ENCODE data around the gene MAST4.
"Not testable (repeated sequence)": the region's sequence is repeated elsewhere in the genome, so short reads cannot be mapped to it uniquely, and the experiment has no call there.

The MAST4 gene

GRCh38 chr5:67163863-67164595 is 567.8 kb downstream of the MAST4 start:
- DNase-seq (ENCODE audit: low read depth), result no peak

- no peak for DNase-seq (ENCODE audit: low read depth)
Observed at GRCh38 chr5:67164856-67165525, 568.8 kb downstream of the MAST4 start.

- DNase-seq (ENCODE audit: low read depth), result peak; percentile 61
Observed at GRCh38 chr5:67165526-67166459, 569.6 kb downstream of the MAST4 start.

GRCh38 chr5:67166460-67167285 is 570.5 kb downstream of the MAST4 start:
- DNase-seq (ENCODE audit: low read depth), result peak; percentile 45

DNA sequence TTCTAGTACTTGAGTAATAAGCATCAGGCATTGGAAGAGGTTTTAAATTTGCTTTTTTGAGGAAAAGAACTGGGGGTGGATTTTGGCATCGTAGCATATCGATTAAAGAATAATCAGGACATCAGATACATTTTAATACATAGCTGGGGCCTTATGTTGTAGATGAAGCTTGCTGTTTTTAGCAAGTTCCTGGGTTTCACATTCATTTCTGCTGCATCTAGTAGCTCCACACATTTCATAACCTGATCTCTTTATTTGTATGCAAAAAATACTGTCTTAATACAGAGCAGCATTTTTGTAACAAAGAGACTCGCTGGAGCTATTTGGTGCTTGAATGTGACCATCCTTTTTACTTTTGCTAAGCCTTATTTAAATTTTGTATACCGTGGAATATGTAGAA is 571.9 kb downstream of the MAST4 start:
- no peak for DNase-seq (ENCODE audit: low read depth)

DNA sequence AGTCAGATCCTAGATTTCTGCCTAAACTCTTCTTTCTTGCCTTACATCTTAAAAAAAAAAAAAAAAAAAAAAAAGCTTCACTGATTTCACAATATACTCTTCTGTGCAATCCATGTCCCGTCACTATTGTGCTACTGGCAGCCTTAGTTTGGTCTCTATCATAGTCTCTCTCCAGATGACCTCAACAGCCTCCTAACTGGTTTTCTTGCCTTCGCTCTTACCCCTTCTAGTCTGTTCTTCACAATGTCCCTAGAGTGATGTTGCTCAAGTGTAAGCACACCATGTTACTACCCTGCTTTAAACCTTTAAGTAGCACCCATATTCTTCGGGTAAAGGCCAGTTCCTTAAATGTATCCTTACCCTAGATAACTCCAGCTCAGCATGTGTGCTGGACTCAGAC is 574.6 kb downstream of the MAST4 start:
- no peak for DNase-seq (ENCODE audit: low read depth)

DNA sequence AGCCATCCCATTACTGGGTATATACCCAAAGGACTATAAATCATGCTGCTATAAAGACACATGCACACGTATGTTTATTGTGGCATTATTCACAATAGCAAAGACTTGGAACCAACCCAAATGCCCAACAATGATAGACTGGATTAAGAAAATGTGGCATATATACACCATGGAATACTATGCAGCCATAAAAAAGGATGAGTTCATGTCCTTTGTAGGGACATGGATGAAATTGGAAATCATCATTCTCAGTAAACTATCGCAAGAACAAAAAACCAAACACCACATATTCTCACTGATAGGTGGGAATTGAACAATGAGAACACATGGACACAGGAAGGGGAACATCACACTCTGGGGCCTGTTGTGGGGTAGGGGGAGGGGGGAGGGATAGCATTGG is 577.2 kb downstream of the MAST4 start:
- not testable (repeated sequence) for DNase-seq (ENCODE audit: low read depth)

DNA sequence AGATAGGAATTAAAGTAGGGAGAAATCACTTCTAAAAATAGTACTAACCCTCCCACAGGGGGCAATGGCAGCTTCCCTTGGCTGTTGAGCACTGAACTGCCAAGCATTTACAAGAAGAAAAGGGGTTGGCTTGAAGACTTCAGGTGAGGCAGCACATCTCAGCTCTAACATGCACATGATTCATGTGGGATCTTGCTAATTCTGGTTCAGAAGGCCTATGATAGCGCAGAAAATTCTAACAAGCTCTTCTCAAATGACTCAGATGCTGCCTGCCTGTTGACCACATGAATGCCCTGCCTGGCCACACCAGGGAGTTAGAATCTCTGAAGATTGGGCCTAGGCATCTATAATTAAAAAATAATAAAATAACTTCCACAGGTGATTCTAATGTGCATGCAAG is 577.8 kb downstream of the MAST4 start:
- DNase-seq (ENCODE audit: low read depth), result no peak

- DNase-seq (ENCODE audit: low read depth), result no peak
Observed at GRCh38 chr5:67176936-67177335, 580.7 kb downstream of the MAST4 start.

DNA sequence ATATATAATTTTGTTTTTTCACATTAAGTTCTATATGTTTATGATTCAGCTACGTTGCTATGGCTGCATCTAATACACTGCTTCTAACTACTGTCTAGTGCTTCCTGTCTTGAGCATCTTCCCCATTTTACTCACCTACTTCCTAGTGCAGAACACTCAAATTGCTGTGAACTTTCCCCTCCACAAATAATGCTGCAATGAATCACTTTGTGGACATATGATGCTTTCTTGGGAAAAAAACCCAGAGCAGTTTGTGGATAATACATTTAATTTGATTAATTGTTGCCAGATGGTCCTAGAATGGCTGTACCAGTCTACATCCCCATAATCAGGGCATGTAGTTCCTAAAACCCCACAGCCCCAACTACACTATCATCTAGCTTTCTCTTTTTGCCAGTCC is 581.9 kb downstream of the MAST4 start:
- no peak for DNase-seq (ENCODE audit: low read depth)

DNA sequence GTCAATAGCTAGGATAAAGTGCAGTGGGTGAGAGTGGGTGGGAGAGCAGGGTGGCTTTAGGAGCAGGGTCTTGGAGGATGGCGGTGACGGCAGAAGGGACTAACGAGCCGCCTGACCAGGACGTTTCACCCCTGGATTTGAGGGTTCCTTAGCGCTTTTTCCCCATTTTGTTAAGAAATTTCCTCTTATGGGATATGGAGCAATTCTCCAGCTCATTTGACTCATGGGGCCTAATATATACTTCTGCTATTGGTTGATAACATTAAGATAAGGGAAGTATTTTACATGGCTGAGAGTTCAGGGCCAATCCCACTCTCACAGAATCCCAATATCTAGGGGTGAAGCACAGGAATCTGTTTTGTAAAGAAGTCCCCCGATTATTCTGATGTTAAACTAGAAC is 582.8 kb downstream of the MAST4 start:
- DNase-seq (ENCODE audit: low read depth), result no peak

DNA sequence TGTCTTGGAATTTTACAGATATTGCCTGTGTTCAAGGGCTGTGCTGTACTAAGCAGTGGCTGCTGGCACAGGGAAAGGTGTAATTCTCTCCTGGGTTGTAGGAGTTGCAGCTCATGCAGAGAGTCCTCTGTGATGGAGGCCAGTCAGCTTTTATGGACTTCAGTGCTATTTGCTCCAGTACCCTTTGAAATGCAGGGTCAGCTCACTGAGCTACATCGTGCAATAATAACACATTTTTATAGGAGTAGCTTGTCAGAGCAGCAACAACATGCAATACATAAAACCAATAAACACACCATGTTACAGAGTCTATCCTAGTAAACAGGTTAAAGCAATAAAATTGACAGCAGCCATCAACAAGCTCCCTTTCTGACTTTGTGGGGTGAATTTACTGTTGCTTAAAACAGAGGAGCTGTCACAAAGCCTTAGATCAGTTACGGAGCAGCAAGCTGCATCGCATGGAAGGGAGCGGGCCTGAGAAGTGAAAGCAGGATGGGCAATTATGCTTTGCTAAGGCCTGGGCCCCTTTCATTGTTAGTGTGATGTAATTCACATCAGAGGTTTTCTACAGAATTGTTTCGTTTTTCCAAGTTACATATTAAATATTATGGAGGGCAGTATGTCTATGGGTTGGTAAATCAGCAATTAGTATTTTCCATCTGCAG is 583.6 kb downstream of the MAST4 start:
- no peak for DNase-seq (ENCODE audit: low read depth)

GRCh38 chr5:67181648-67182221 is 585.5 kb downstream of the MAST4 start:
- no peak for DNase-seq (ENCODE audit: low read depth)

- DNase-seq (ENCODE audit: low read depth), result no peak
Observed at GRCh38 chr5:67182301-67182790, 586.2 kb downstream of the MAST4 start.

DNA sequence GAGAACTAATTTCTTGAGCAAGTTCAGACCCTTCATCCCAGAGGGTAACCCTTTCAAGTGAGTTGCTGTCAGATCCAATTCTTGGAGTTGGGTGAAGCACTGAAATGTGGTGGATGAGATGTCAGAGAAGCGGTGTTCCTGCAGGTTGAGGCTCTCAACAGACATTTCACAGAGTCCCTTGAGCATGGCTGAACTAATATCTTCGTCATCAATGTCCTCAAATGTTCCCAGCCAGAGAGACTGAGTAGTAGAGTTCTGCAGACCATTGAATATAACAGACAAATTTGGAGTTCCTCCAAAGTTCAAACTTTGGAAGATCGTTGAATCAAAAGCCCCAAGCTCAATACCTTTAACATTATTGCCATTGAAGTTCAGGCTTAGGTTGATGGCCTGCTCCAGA is 587.7 kb downstream of the MAST4 start:
- DNase-seq (ENCODE audit: low read depth), result no peak

DNA sequence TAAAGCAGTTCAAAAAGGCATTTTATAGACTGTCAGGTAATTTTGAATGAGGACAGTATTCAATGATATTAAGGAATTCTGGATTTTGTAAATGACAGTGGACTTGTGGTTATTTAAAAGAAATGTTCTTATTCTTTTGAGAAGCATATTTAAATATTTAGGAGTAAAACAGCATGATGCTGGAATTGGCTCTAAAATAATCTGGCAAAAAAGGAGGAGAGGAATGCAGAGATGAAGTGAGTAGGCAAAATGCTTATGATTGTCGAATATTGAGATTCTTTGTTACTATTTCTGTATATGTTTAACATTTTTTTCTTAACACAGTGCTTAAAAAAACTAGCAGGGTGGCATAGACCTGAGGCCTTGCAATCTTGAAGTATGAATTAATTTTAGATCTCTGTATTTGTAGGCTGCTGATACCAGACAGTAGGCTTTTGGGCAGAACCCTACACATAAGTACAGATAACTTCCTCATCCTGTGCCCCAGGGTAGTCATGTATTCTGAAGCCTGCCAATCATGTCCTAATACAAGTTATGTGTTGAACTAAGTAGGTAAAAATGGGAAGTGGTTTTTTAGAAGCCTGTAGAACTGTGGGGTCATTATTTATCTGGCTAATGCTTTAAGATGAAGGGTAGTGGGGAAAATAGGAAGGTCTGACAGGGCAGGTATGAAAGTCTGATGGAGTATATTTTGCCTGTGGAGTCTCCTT is 591.0 kb downstream of the MAST4 start:
- DNase-seq (ENCODE audit: low read depth), result no peak

GRCh38 chr5:67188274-67189078 is 592.3 kb downstream of the MAST4 start:
- DNase-seq (ENCODE audit: low read depth), result no peak

- no peak for DNase-seq (ENCODE audit: low read depth)
Observed at GRCh38 chr5:67189079-67189354, 592.8 kb downstream of the MAST4 start.

GRCh38 chr5:67189931-67190330 is 593.7 kb downstream of the MAST4 start:
- no peak for DNase-seq (ENCODE audit: low read depth)
